ENCODE results near the gene JRKL. TPM values are rescaled to one million over a fixed set of nuclear protein-coding genes. Genes with fewer than 3 reads are reported as not detected.

Gene JRKL
- total and polyA plus RNA-seq, 2 of the 8 experiments (the other 6 are each of a cell fraction or from before 2014, with no cell fraction given): 1.4 to 4.9 TPM

GRCh38 chr11:96376796-96377195 lies 13.0 kb upstream of the JRKL start (continued):
- TF ChIP-seq CHD7 (IDR thresholded peaks at IDR 0.05; ENCODE audit: insufficient replicate concordance, low read length) (no peak), KDM1A (IDR thresholded peaks at IDR 0.05; ENCODE audit: borderline replicate concordance, low read length) (no peak)
